Measurements from ENCODE around the gene NLGN1.

NLGN1 gene

GRCh38 chr3:173750095-173750494 lies 352.6 kb downstream of the NLGN1 start:
- in situ Hi-C loops (cut with HindIII; ENCODE audit: low sequenced_read_pairs) = no loop called here

GRCh38 chr3:173750591-173750990 lies 353.0 kb downstream of the NLGN1 start:
- in situ Hi-C loops (cut with HindIII; ENCODE audit: low sequenced_read_pairs) = no loop called here

DNA sequence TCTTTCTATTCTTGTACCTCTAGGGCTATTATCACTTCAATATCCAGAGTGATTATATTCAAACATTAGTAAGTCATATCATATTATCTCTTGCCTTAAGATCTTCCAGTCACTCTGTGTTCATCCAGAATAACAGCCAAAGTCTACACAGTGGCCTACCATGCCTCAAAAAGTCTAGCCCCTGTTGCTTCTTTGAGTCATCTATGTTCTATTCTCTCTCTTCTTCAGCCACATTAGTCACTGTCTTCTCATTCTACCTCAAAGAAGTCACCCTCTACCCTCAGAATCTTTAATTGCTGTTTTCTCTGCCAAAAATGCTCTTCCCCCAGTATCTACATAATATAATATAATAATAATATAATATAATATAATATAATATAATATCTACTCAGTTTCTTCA lies 356.0 kb downstream of the NLGN1 start:
- in situ Hi-C loops (cut with HindIII; ENCODE audit: low sequenced_read_pairs) = no loop called here

DNA sequence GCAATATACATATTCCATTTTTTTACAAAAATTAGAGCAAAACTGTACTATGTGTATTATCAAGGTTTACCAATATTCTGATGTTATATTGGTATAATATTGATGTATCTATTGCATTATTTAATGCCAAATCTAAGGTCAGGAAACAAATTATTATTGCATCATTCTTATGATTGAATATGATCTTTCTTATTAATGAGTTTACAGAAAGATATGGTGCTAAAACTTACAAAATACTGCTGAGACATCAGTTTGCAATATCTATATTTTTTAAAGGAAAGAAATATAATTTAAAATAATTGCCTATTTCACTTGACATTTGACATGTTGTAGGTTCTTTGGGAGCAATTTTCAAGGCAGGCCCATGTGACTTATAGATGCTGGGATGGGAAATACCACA lies 357.6 kb downstream of the NLGN1 start:
- in situ Hi-C loops (cut with HindIII; ENCODE audit: low sequenced_read_pairs) = no loop called here

DNA sequence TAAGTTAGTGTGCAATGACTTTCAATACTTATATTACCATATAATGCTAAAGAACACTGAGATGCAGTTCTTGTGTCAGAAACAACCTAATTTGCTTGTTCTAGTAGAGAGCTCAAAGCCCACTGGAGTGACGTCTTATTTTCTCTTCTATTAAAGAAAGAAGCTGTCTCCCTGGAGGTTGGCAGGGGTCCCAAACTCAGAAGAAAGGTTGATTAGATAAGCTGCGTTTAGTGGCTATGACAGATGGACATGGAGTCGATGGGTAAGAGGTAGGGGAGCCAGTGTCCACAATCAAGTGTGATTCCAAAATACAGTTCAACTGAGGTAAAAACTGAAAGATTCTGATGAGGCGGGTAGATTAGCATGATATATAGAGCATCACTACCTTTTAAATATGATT lies 363.6 kb downstream of the NLGN1 start:
- in situ Hi-C loops (cut with HindIII; ENCODE audit: low sequenced_read_pairs) = no loop called here

GRCh38 chr3:173762501-173762900 lies 365.0 kb downstream of the NLGN1 start:
- in situ Hi-C loops (cut with HindIII; ENCODE audit: low sequenced_read_pairs) = no loop called here

GRCh38 chr3:173770011-173770410 lies 372.5 kb downstream of the NLGN1 start:
- in situ Hi-C loops (cut with HindIII; ENCODE audit: low sequenced_read_pairs) = no loop called here

- in situ Hi-C loops (cut with HindIII; ENCODE audit: low sequenced_read_pairs) = no loop called here
Observed at GRCh38 chr3:173770796-173771573, 373.4 kb downstream of the NLGN1 start.

GRCh38 chr3:173773800-173774199 lies 376.3 kb downstream of the NLGN1 start:
- in situ Hi-C loops (cut with HindIII; ENCODE audit: low sequenced_read_pairs) = no loop called here

GRCh38 chr3:173774294-173774693 lies 376.8 kb downstream of the NLGN1 start:
- in situ Hi-C loops (cut with HindIII; ENCODE audit: low sequenced_read_pairs) = no loop called here

- in situ Hi-C loops (cut with HindIII; ENCODE audit: low sequenced_read_pairs) = no loop called here
Observed at GRCh38 chr3:173778251-173778650, 380.7 kb downstream of the NLGN1 start.

GRCh38 chr3:173780067-173780466 lies 382.5 kb downstream of the NLGN1 start:
- in situ Hi-C loops (cut with HindIII; ENCODE audit: low sequenced_read_pairs) = no loop called here

DNA sequence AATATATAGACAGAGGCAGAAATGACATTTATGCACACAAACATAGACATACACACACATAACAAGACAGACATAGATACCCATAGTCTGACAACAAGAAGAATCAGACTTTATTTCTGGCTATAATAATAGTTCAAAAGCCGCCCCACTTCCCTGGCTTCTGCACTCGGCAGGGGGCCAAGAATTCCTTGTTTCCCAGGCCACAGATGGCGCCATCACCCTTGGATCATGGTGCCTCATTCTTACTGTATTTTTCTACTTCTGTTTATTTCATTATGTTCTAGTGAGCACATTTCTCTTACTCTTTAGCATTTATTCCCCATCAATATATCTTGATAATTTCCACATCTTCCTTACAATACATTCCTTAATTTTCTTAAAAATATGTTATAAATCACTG lies 387.5 kb downstream of the NLGN1 start:
- in situ Hi-C loops (cut with HindIII; ENCODE audit: low sequenced_read_pairs) = no loop called here

GRCh38 chr3:173789530-173790162 lies 392.1 kb downstream of the NLGN1 start:
- in situ Hi-C loops (cut with HindIII; ENCODE audit: low sequenced_read_pairs) = no loop called here

DNA sequence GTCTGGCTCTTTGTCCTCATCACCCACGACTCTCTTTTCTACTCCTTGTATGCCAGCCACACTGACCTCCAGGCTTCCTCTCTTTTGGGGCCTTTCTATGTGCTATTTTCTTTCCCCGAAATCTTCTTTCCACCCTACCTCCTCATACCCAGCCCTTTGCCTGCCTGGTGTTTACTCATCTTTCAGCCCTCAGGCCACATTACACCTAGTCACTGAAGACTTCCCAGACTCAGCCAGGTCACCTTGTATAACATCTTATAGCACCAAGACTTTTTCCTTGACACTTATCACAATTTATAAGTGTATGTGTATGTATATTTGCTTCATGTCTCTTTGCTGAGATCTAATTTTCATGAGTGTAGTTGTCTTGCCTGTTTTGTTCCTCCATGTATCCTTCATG lies 396.4 kb downstream of the NLGN1 start:
- in situ Hi-C loops (cut with HindIII; ENCODE audit: low sequenced_read_pairs) = no loop called here

GRCh38 chr3:173796405-173796804 lies 398.9 kb downstream of the NLGN1 start:
- in situ Hi-C loops (cut with HindIII; ENCODE audit: low sequenced_read_pairs) = no loop called here

- in situ Hi-C loops (cut with HindIII; ENCODE audit: low sequenced_read_pairs) = no loop called here
Observed at GRCh38 chr3:173796890-173797289, 399.3 kb downstream of the NLGN1 start.

DNA sequence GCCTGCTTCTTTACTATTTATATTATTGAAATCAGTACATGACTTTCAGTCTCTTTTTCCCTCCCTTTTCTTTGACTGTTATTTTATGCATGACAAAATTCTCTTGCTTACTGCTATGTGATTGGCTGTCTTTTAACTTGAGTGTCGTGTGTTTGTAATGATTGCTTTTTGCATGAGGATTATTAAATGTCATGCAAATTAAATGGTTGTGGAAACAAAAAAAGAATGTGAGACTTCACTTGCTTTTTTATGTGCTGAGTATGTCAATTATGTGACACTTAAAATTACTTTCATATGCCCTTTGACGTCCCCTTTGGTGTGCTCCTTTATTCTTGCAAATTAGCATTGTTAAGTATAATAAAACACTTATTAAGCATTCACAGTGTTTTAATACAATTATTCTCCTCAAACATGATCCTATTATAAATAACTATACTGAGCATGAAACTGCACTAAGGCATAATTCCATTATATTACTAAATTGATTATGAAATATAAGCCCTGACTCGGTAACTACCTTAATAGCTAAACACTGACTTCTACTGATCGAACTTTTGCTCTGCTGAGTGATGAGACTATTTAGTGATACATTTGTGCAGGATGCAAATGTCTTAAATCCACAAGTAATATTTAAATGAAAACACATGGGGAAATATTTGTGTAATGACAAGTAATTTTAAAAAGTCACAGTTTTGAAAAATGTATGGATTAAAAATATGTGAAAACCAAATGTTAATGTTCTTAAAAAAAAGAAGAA lies 401.7 kb downstream of the NLGN1 start:
- in situ Hi-C loops (cut with HindIII; ENCODE audit: low sequenced_read_pairs) = no loop called here

DNA sequence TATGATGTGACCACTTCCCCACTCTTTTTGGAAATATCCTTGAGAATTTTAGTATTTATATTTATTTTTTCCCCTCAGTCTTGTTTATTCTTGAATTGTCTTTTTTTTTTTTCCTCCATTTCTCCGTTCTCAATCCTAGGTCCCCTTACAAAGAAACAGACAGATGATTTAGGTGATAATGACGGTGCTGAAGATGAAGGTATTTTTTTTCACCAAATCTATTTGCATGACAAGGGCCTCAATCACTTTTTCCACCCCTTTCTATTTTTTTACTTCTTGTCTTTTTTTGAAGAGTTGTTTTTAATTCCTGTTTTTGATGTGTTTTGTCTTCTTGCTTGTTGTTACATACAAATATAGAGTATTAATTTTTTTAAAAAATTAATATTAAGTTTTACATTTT lies 402.6 kb downstream of the NLGN1 start:
- in situ Hi-C loops (cut with HindIII; ENCODE audit: low sequenced_read_pairs) = no loop called here

GRCh38 chr3:173814809-173815208 lies 417.3 kb downstream of the NLGN1 start:
- in situ Hi-C loops (cut with HindIII; ENCODE audit: low sequenced_read_pairs) = no loop called here

GRCh38 chr3:173819368-173819767 lies 421.8 kb downstream of the NLGN1 start:
- in situ Hi-C loops (cut with HindIII; ENCODE audit: low sequenced_read_pairs) = no loop called here

DNA sequence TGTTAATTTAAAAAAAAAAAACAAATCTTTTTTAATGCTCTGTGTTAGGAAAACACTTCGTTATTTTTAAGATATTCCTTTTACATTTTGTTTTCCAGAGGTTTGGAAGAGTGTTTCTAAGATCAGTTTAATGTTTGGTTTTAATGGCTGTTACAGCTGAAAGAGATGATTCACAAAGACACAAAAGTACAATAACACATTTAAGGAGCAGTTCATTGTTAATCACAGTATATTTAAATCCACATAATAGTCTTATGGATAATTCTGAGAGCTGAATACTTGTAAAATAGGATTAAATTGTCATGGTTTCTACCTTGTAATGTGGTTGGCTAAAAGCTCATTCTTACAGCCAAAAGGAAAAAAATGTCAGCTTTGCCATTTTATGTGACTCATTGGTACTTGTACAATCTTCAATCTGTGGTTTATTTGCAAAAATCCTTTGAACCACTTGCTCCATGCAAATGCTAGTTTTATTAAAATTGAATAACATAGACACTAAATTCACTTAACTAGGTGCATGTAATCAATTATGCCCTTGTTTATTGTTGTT lies 426.4 kb downstream of the NLGN1 start:
- in situ Hi-C loops (cut with HindIII; ENCODE audit: low sequenced_read_pairs) = no loop called here

Data from DLD1 (cell line).